Sigmoid colon (tissue), 4 donors: ENCODE results near the gene FTHL17.

Source experiments
- CTCF ChIP-seq, 4 experiments: fragments of 450-650 bp in 3 of 4; fragments of 200-600 bp in 1 of 4; IDR thresholded peaks; one replicate each; pipeline ENCODE4 v1.5.1; 2016 to 2019; ENCODE audit warnings: antibody characterized with exemption in 4 of 4, mild to moderate bottlenecking in 3 of 4, moderate library complexity in 2 of 4
- EP300 ChIP-seq, 4 donors: sonication (generic); formaldehyde crosslinking; IDR thresholded peaks; one replicate each; pipeline ENCODE4 v1.6.1; 2017; ENCODE audit warnings: antibody characterized with exemption in 4 of 4
- POLR2A ChIP-seq, 2 donors: fragments of 450-650 bp; IDR thresholded peaks; one replicate each; pipeline ENCODE4 v1.6.1; 2016; ENCODE audit warnings: antibody characterized with exemption in 2 of 2, mild to moderate bottlenecking in 2 of 2, moderate library complexity in 2 of 2
- POLR2AphosphoS5 ChIP-seq, 4 donors: sonication (generic); formaldehyde crosslinking; IDR thresholded peaks; one replicate each; pipeline ENCODE4 v1.6.1; 2017; ENCODE audit warnings: antibody characterized with exemption in 4 of 4

- TF ChIP-seq CTCF (IDR thresholded peaks at IDR 0.05) (no peak), EP300 (IDR thresholded peaks at IDR 0.05) (no peak), POLR2A (IDR thresholded peaks at IDR 0.05) (no peak), POLR2AphosphoS5 (IDR thresholded peaks at IDR 0.05) (no peak)
These were observed 40.6 kb upstream of the FTHL17 start for GRCh38 chrX:31112226-31112999.
